GM21737 (cell line): ENCODE data around the gene PRKN.

Experiments used
- ATAC-seq: cut with Tn5 transposase; IDR thresholded peaks from one replicate; pipeline ENCODE4 v1.9.1; 2021; ENCODE audit warnings: mild to moderate bottlenecking, moderate library complexity; ENCODE audit not compliant: unreplicated experiment

Gene PRKN

GRCh38 chr6:161379834-161380582 lies 1347.6 kb downstream of the PRKN start:
- no peak for ATAC-seq

GRCh38 chr6:161378115-161378514 lies 1349.5 kb downstream of the PRKN start:
- ATAC-seq = no peak

GRCh38 chr6:161377116-161377515 lies 1350.5 kb downstream of the PRKN start:
- ATAC-seq = no peak

GRCh38 chr6:161376367-161376766 lies 1351.2 kb downstream of the PRKN start:
- ATAC-seq = no peak

GRCh38 chr6:161374971-161375873 lies 1352.3 kb downstream of the PRKN start:
- no peak for ATAC-seq

- no peak for ATAC-seq
Measured at GRCh38 chr6:161373905-161374451, 1353.6 kb downstream of the PRKN start.

GRCh38 chr6:161372422-161372793 lies 1355.2 kb downstream of the PRKN start:
- ATAC-seq = no peak

- peak; percentile 89 for ATAC-seq
Measured at GRCh38 chr6:161370880-161371279, 1356.7 kb downstream of the PRKN start.

GRCh38 chr6:161369339-161369738 lies 1358.2 kb downstream of the PRKN start:
- no peak for ATAC-seq

- no peak for ATAC-seq
Measured at GRCh38 chr6:161368514-161368913, 1359.1 kb downstream of the PRKN start.

GRCh38 chr6:161367472-161367871 lies 1360.1 kb downstream of the PRKN start:
- no peak for ATAC-seq

GRCh38 chr6:161366301-161366923 lies 1361.2 kb downstream of the PRKN start:
- no peak for ATAC-seq

- no peak for ATAC-seq
Measured at GRCh38 chr6:161365633-161366032, 1361.9 kb downstream of the PRKN start.

GRCh38 chr6:161363286-161363685 lies 1364.3 kb downstream of the PRKN start:
- no peak for ATAC-seq

- no peak for ATAC-seq
Measured at GRCh38 chr6:161362266-161362665, 1365.3 kb downstream of the PRKN start.

GRCh38 chr6:161361529-161361928 lies 1366.0 kb downstream of the PRKN start:
- ATAC-seq = no peak

- ATAC-seq = no peak
Measured at GRCh38 chr6:161360520-161360919, 1367.0 kb downstream of the PRKN start.

GRCh38 chr6:161359618-161359945 lies 1368.0 kb downstream of the PRKN start:
- no peak for ATAC-seq

GRCh38 chr6:161356167-161356854 lies 1371.3 kb downstream of the PRKN start:
- ATAC-seq = no peak

GRCh38 chr6:161355696-161356095 lies 1371.9 kb downstream of the PRKN start:
- no peak for ATAC-seq

GRCh38 chr6:161354956-161355355 lies 1372.6 kb downstream of the PRKN start:
- no peak for ATAC-seq
